GM12865 (cell line): ENCODE results near the gene CUX1.

ENCODE experiments used
- DNase-seq: peaks from one replicate; pipeline ENCODE4 v3.0.0; 2010; ENCODE audit warnings: low read depth
- H3K4me3 ChIP-seq: 2 replicates; pipeline ENCODE4 v1.5.1; 2011; ENCODE audit warnings: mild to moderate bottlenecking, low read depth, low read length, control low read depth
- CTCF ChIP-seq: IDR thresholded peaks from 2 replicates; pipeline ENCODE4 v1.5.1; 2011; ENCODE audit warnings: low read length, control low read depth, low read depth, inconsistent platforms; ENCODE audit not compliant: insufficient read depth; ENCODE audit errors: missing control alignments

Gene CUX1

DNA sequence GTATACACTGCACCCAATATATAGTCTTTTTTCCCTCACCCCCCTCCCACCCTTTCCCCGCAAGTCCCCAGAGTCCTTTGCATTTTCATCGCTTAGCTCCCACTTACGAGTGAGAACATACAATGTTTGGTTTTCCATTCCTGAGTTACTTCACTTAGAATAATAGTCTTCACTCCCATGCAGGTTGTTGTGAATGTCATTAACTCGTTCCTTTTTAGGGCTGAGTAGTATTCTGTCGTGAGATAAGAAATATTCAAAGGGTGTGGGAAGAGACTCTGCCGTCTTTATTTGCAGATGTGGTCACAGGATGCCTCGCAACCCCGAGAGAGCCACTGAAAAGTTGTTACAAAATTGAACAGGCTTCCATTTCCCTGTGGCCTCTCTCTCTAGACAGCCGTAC, 331.4 kb downstream of the CUX1 start:
- no peak overlapping the region for H3K4me3 ChIP-seq
- TF ChIP-seq CTCF = no peak
- no peak for DNase-seq

DNA sequence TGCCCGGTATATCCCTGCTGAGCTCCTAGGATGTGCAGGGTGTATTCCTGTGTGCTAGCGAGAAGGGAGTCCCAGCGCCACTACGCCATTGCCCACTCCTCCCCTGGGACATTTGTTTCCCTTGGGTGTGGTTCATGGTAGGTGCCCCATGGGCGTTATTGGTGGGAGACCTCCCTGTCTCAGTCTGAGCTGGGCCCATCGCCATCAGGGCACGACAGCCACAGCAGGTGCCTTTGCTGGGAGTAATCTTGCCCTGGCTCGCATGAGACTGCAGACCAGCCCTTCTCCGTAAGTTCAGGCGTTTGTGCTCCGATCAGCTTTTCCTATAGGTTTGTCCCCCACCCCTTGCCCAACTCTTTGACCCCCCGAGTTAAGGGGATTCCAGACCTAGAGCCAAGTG, 332.0 kb downstream of the CUX1 start:
- no peak for DNase-seq
- TF ChIP-seq CTCF = no peak
- H3K4me3 ChIP-seq = no peak overlapping the region

- no peak overlapping the region for H3K4me3 ChIP-seq
- DNase-seq = no peak
- no peak for TF ChIP-seq CTCF
These were observed 332.8 kb downstream of the CUX1 start for GRCh38 chr7:102150266-102150665.

- no peak for TF ChIP-seq CTCF
- H3K4me3 ChIP-seq = no peak overlapping the region
- DNase-seq = no peak
These were observed 335.5 kb downstream of the CUX1 start for GRCh38 chr7:102152672-102153598.

DNA sequence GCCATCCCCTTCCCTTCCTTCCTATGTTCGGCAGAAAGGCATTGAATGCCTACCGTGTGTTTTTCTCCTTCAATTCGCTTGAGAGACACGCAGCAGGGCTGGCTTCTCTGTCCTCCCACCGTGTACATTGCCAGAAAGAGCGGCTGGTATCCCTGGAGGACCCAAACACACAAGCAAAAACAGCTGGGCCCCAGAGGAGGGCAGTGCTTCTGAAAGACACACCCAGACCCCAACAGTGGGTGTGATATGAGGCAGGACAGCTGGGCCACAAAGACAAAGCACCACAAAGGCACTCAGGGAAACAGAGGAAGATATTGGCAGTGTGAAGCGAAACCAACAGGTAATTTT, 336.1 kb downstream of the CUX1 start:
- no peak for DNase-seq
- H3K4me3 ChIP-seq = no peak overlapping the region
- TF ChIP-seq CTCF = no peak

- no peak for TF ChIP-seq CTCF
- no peak for DNase-seq
These were observed 337.0 kb downstream of the CUX1 start for GRCh38 chr7:102154425-102154824.

More at GRCh38 chr7:102154425-102154824, 337.0 kb downstream of the CUX1 start:
- no peak overlapping the region for H3K4me3 ChIP-seq
